HEK293T (cell line): ENCODE results near the gene COL6A3.

Source experiments
- BHLHE40 ChIP-seq: fragments of 450-650 bp; IDR thresholded peaks from 2 replicates; pipeline ENCODE4 v1.6.1; 2016; ENCODE audit warnings: mild to moderate bottlenecking, moderate library complexity, borderline replicate concordance
- PKNOX1 ChIP-seq: fragments of 450-650 bp; IDR thresholded peaks from 2 replicates; pipeline ENCODE4 v1.6.1; 2016
- TARDBP ChIP-seq: fragments of 450-650 bp; IDR thresholded peaks from 2 replicates; pipeline ENCODE4 v1.6.1; 2016

- TF ChIP-seq PKNOX1: no peak
- no peak for TF ChIP-seq BHLHE40
- TF ChIP-seq TARDBP: no peak
Observed at GRCh38 chr2:237295889-237296480, 118.0 kb downstream of the COL6A3 start.
